ENCODE data around the gene MRPL22. TPM values are rescaled to one million over a fixed set of nuclear protein-coding genes. Genes with fewer than 3 reads are reported as not detected.

The MRPL22 gene
- total RNA-seq, 4 donors from 2014 or later: 19.1 to 24.4 (median 22.2) TPM

GRCh38 chr5:154916874-154917273, 24.0 kb upstream of the MRPL22 start:
- intact Hi-C loops (cut with DNase I; ENCODE audit: low total_unique reads): no loop called here
- H3K4me3 ChIP-seq (ENCODE audit: low read depth, poor library complexity, severe bottlenecking): no peak overlapping the region
- TF ChIP-seq POLR2A (IDR thresholded peaks at IDR 0.05) (no peak), CTCF (IDR thresholded peaks at IDR 0.05) (no peak)
- no peak for DNase-seq (ENCODE audit: low spot score in 2 of 2)
- 81 to 85% methylated on average over 3 of the region's 3 CpGs for WGBS, 2 donors

GRCh38 chr5:154917757-154918156, 23.1 kb upstream of the MRPL22 start:
- intact Hi-C loops (cut with DNase I; ENCODE audit: low total_unique reads): no loop called here
- DNase-seq (ENCODE audit: low spot score in 2 of 2): no peak
- no peak for TF ChIP-seq POLR2A (IDR thresholded peaks at IDR 0.05)
- H3K4me3 ChIP-seq (ENCODE audit: low read depth, poor library complexity, severe bottlenecking): no peak overlapping the region
- 81 to 82% methylated on average over 4 of the region's 4 CpGs for WGBS, 2 donors

- WGBS, 2 donors: 91 to 93% methylated on average over 7 of the region's 7 CpGs
- no peak for DNase-seq (ENCODE audit: low spot score in 2 of 2)
These were observed 17.1 kb upstream of the MRPL22 start for GRCh38 chr5:154923441-154924430.

GRCh38 chr5:154933537-154933936, 7.3 kb upstream of the MRPL22 start:
- intact Hi-C loops (cut with DNase I; ENCODE audit: low total_unique reads): no loop called here
- 83 to 89% methylated on average over 3 of the region's 3 CpGs for WGBS, 2 donors

More at GRCh38 chr5:154923441-154924430, 17.1 kb upstream of the MRPL22 start:
- no peak overlapping the region for H3K4me3 ChIP-seq (ENCODE audit: low read depth, poor library complexity, severe bottlenecking)
- intact Hi-C loops (cut with DNase I; ENCODE audit: low total_unique reads): no loop called here
- TF ChIP-seq CTCF (IDR thresholded peaks at IDR 0.05): no peak

GRCh38 chr5:154934881-154935280, 6.0 kb upstream of the MRPL22 start:
- no peak for DNase-seq (ENCODE audit: low spot score in 2 of 2)
- TF ChIP-seq POLR2A (IDR thresholded peaks at IDR 0.05) (no peak), CTCF (IDR thresholded peaks at IDR 0.05) (no peak)
- intact Hi-C loops (cut with DNase I; ENCODE audit: low total_unique reads): no loop called here
- no peak overlapping the region for H3K4me3 ChIP-seq (ENCODE audit: low read depth, poor library complexity, severe bottlenecking)

More at GRCh38 chr5:154933537-154933936, 7.3 kb upstream of the MRPL22 start:
- TF ChIP-seq CTCF (IDR thresholded peaks at IDR 0.05): no peak
- no peak for TF ChIP-seq POLR2A (IDR thresholded peaks at IDR 0.05)
- no peak overlapping the region for H3K4me3 ChIP-seq (ENCODE audit: low read depth, poor library complexity, severe bottlenecking)
- no peak for DNase-seq (ENCODE audit: low spot score in 2 of 2)

- 15 to 20% methylated on average over 11 of the region's 11 CpGs for WGBS, 2 donors
- no peak for DNase-seq (ENCODE audit: low spot score in 2 of 2)
- intact Hi-C loops (cut with DNase I; ENCODE audit: low total_unique reads): no loop called here
- peak overlapping the region; percentile 91 for H3K4me3 ChIP-seq (ENCODE audit: low read depth, poor library complexity, severe bottlenecking)
- no peak for TF ChIP-seq CTCF (IDR thresholded peaks at IDR 0.05)
- no peak for TF ChIP-seq POLR2A (IDR thresholded peaks at IDR 0.05)
These were observed 3.6 kb upstream of the MRPL22 start for GRCh38 chr5:154937186-154937717.
